Measurements from ENCODE around the gene IFNA14.

Gene IFNA14

DNA sequence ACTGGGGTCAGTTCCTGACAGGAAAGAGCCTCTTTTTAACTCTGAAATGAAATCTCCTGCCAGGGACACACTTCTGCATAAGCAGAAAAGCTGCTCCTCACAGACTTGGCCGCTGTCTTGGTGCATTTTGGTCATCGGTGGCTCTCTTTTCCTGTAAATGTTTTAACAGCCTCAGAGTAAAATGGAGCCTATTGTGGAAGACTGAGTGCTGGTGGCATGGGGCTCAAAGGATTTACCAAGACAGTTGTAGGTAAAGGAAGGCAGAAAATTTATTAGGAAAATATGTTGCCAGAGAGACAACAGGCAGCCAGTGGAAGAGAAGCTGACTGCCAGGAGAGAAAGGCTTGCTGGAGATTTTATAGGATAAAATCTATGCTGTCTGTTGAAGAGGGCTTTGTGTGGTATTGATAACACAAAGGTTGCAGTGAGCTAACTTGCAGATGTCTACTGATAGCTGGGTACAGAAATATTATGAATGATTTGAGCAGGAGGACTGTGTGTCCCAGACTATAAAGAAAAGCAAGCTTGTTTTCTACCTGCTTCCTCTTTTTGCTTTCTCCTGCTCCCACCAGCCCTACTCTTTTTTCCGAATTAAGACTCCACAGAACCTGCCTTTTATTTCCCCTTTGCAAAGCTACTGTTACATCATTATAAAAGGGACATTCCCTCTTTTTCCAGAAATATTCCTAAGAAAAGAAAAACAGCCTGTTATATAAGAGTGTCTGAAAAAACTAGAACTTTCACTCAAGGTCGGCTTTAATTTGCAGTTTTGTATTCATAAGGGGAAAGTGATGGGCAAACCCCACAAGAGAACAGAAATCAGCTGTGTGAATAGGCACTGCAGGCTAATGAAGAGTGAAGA is 27.9 kb upstream of the IFNA14 start:
- TF ChIP-seq, protein P1, sequence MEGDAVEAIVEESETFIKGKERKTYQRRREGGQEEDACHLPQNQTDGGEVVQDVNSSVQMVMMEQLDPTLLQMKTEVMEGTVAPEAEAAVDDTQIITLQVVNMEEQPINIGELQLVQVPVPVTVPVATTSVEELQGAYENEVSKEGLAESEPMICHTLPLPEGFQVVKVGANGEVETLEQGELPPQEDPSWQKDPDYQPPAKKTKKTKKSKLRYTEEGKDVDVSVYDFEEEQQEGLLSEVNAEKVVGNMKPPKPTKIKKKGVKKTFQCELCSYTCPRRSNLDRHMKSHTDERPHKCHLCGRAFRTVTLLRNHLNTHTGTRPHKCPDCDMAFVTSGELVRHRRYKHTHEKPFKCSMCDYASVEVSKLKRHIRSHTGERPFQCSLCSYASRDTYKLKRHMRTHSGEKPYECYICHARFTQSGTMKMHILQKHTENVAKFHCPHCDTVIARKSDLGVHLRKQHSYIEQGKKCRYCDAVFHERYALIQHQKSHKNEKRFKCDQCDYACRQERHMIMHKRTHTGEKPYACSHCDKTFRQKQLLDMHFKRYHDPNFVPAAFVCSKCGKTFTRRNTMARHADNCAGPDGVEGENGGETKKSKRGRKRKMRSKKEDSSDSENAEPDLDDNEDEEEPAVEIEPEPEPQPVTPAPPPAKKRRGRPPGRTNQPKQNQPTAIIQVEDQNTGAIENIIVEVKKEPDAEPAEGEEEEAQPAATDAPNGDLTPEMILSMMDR (IDR thresholded peaks at IDR 0.05; ENCODE audit: low read depth, low read length) = no peak
- H3K4me3 ChIP-seq (replicated peaks in 1 of 2; ENCODE audit: low read depth in 2 of 2, low read length in 2 of 2) = no peak overlapping the region
- no peak for DNase-seq (ENCODE audit: low read depth in 2 of 2)

DNA sequence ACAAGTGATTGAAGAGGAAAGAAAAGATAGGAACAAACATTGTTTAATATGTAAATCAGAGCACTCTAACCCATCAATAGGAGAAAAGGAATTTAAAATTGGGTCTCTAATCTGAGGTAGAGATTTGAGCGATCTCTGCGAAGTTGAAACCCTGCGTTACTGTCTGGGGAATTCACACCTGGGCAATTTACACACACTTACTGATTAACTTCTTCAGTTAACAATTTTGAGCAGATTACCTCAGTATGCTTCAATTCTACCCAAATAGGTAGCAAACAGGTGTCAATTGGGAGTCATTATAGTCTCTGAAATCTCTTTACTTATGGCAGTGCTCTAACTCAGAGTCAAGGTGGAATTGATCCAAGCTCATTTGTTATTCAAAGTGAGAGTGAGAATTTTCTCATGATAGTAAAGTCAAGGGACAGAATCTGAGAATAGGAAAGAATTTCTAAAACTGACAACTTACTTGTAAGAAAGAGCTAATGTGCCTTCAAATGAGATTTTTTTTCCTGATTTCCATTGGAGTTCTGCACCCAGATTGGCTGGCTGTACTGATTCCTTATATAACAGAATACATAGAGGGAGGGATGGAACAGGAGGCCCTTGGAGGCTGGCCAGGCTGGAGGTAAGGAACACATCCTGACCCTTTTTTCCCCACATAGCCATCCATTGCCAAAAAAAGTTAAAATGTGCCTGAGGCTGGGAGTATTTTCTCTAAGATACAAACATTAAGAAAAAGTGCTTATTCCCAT is 27.1 kb upstream of the IFNA14 start:
- no peak overlapping the region for H3K4me3 ChIP-seq (replicated peaks in 1 of 2; ENCODE audit: low read depth in 2 of 2, low read length in 2 of 2)
- TF ChIP-seq, protein P1 (IDR thresholded peaks at IDR 0.05; ENCODE audit: low read depth, low read length) = no peak
- DNase-seq (ENCODE audit: low read depth in 2 of 2) = no peak

DNA sequence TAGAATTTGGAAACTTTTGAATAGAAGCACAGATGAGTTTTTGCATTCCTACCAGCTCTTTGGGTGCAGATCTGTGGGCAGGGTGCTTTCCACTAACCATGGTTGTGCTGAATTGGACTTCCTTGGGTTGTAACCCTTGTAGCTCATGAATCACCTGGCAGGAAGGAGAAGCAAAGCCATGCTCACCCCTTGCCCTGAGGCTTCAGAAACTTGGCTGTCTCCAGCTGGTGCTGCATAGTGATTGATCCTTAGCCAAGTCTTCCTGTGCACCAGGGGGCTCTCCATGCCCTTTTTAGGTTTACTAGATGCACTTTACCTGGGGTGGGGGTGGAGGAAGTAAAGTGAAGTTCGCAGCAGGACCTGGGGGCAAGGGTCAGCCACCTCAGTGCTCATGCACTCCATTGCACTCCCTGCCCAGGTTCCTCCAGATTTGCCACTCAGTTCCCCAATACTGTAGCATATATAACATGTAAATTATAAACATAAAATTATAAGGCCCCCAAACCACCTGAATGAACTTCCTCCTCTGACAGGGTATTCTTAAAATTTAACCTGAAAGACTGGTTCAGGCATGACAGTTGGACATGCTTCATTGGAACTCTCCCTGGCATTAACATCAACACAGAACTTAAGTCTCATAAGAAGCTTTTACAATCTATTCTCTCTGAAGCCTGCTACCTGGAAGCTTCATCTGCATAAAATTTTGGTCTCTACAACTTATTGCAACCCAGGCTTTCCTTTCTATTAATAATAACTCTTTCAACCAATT is 25.8 kb upstream of the IFNA14 start:
- no peak overlapping the region for H3K4me3 ChIP-seq (replicated peaks in 1 of 2; ENCODE audit: low read depth in 2 of 2, low read length in 2 of 2)
- TF ChIP-seq, protein P1 (IDR thresholded peaks at IDR 0.05; ENCODE audit: low read depth, low read length) = no peak
- no peak for DNase-seq (ENCODE audit: low read depth in 2 of 2)

DNA sequence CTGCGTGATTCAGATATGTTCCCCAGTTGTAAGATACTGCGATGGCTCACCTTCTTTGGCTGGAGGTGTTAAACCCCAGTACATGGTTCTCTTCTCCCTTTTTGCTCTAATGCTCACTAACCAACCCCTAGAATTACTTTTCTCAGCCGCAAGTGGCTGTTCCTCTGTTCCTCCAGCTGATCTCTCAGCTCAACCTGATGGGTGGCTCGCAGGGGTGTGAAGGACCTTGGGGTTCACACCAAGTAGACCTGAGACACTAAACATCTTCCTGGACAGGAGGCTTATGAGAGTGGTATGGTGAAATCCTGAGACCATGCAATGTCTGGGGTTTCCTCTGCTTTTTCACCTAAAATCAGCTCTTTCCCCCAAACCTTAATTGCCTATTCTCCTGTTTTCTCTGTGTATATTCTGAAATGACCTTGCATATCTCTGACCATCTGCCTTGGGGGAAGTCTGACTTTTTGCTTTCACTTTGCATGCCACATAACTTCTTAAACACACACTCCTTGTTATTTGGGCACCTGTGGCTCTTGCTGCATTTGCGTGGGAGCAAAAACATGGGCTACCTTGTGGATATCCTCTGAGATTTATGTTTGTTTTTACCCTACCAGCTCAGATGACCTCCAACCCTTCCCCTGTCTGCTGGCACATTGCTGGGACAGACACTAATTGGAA is 15.9 kb upstream of the IFNA14 start:
- no peak overlapping the region for H3K4me3 ChIP-seq (replicated peaks in 1 of 2; ENCODE audit: low read depth in 2 of 2, low read length in 2 of 2)
- TF ChIP-seq, protein P1 (IDR thresholded peaks at IDR 0.05; ENCODE audit: low read depth, low read length) = no peak
- no peak for DNase-seq (ENCODE audit: low read depth in 2 of 2)

DNA sequence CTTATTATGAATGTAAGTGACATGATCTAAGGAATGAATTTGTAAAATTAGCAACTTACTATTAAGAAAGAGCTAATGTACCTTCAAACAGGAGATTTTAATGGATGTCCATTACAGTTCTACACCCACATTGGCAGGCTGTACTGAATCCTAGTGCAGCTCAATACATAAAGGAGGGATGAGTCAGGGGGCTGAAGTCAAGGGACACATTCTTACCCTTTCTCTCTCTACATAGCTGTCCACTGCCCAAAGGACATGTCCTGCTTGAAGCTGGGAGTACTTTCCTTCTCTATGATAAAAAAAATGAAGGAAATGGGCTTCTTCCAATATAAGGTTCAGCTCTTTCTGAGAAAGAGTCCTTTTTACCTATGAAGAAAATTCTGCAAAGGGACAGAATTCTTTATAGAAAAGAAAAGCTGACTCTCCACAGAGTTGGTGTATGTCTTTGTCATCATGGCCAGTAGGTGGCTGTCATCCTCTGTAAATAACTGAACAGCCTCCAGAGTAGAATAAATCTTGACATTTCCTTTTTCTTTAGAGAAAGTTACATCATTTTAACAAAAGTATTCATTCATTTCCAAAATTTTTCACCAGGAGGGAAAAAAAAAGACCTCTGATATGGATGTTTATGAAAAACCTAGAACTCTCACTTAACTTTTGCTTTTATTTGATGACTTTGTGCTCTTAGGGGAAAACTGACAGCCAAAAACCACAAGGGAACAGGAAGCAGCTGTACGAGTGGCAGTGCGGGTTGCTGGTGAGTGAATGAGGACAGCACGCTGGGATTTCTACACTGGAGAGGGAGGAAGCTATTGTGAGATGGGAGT is 13.1 kb upstream of the IFNA14 start:
- no peak overlapping the region for H3K4me3 ChIP-seq (replicated peaks in 1 of 2; ENCODE audit: low read depth in 2 of 2, low read length in 2 of 2)
- TF ChIP-seq, protein P1 (IDR thresholded peaks at IDR 0.05; ENCODE audit: low read depth, low read length) = peak; percentile 43
- peak; percentile 34 to 51 for DNase-seq (ENCODE audit: low read depth in 2 of 2)

All from cardiac fibroblast (primary cell).